Stimulated activated naive CD8-positive, alpha-beta T cell treated with anti-CD3 and anti-CD28 coated beads, Interleukin-15, Interleukin-2, amounts not matched to agents 100 ng/mL and 50 ng/mL, for 24 hours (primary cell): ENCODE data around the gene GSTA4.

ENCODE experiments used
- H3K27ac Mint-ChIP-seq: one replicate; pipeline ENCODE4 v1.8.0; 2021; ENCODE audit warnings: mild to moderate bottlenecking, mixed read lengths
- H3K27me3 Mint-ChIP-seq: one replicate; pipeline ENCODE4 v1.8.0; 2021; ENCODE audit warnings: mixed read lengths
- H3K36me3 Mint-ChIP-seq: one replicate; pipeline ENCODE4 v1.8.0; 2021; ENCODE audit warnings: low read depth, mixed read lengths
- H3K4me1 Mint-ChIP-seq: one replicate; pipeline ENCODE4 v1.8.0; 2021; ENCODE audit warnings: low read depth, mixed read lengths
- H3K4me3 Mint-ChIP-seq: one replicate; pipeline ENCODE4 v1.8.0; 2021; ENCODE audit warnings: mild to moderate bottlenecking, mixed read lengths
- H3K9me3 Mint-ChIP-seq: one replicate; pipeline ENCODE4 v1.8.0; 2021; ENCODE audit warnings: mixed read lengths

GSTA4 gene

GRCh38 chr6:52998603-52999002, 3.5 kb upstream of the GSTA4 start:
- H3K27ac Mint-ChIP-seq, result no peak overlapping the region
- no peak overlapping the region for H3K4me3 Mint-ChIP-seq
- H3K27me3 Mint-ChIP-seq, result peaks cover 5% of the 10 kb centered on the region
- H3K36me3 Mint-ChIP-seq, result peaks cover 6% of the 10 kb centered on the region
- peaks cover 30% of the 10 kb centered on the region for H3K4me1 Mint-ChIP-seq
- no peaks in the 10 kb centered on the region for H3K9me3 Mint-ChIP-seq

- Mint-ChIP-seq H3K27ac (peak overlapping the region; percentile 99), H3K9me3 (no peaks in the 10 kb centered on the region), H3K4me1 (peaks cover 49% of the 10 kb centered on the region), H3K27me3 (peaks cover 5% of the 10 kb centered on the region), H3K36me3 (peaks cover 22% of the 10 kb centered on the region), H3K4me3 (peak overlapping the region; percentile 99)
Measured at GRCh38 chr6:52995913-52996645, 995 bp upstream of the GSTA4 start.

- Mint-ChIP-seq H3K9me3 (no peaks in the 10 kb centered on the region), H3K27me3 (peaks cover 5% of the 10 kb centered on the region), H3K4me1 (peaks cover 62% of the 10 kb centered on the region), H3K4me3 (peak overlapping the region; percentile 99), H3K36me3 (peaks cover 28% of the 10 kb centered on the region), H3K27ac (peak overlapping the region; percentile 99)
Measured at GRCh38 chr6:52994839-52995088, 320 bp downstream of the GSTA4 start.

- peak overlapping the region; percentile 99 for H3K4me3 Mint-ChIP-seq
- peaks cover 65% of the 10 kb centered on the region for H3K4me1 Mint-ChIP-seq
- H3K9me3 Mint-ChIP-seq, result no peaks in the 10 kb centered on the region
- peaks cover 5% of the 10 kb centered on the region for H3K27me3 Mint-ChIP-seq
- H3K36me3 Mint-ChIP-seq, result peaks cover 31% of the 10 kb centered on the region
- peak overlapping the region; percentile 99 for H3K27ac Mint-ChIP-seq
Measured at GRCh38 chr6:52994031-52994838, 849 bp downstream of the GSTA4 start.

GRCh38 chr6:52992980-52993920, 1.8 kb downstream of the GSTA4 start:
- Mint-ChIP-seq H3K4me1 (peaks cover 71% of the 10 kb centered on the region), H3K27ac (no peak overlapping the region)

GRCh38 chr6:52990342-52990741, 4.7 kb downstream of the GSTA4 start:
- H3K4me1 Mint-ChIP-seq, result peaks cover 69% of the 10 kb centered on the region
- H3K36me3 Mint-ChIP-seq, result peaks cover 35% of the 10 kb centered on the region
- H3K4me3 Mint-ChIP-seq, result peak overlapping the region; percentile 5
- peaks cover 1% of the 10 kb centered on the region for H3K27me3 Mint-ChIP-seq
- H3K27ac Mint-ChIP-seq, result peak overlapping the region; percentile 37
- H3K9me3 Mint-ChIP-seq, result no peaks in the 10 kb centered on the region

More at GRCh38 chr6:52992980-52993920, 1.8 kb downstream of the GSTA4 start:
- H3K27me3 Mint-ChIP-seq, result peaks cover 5% of the 10 kb centered on the region
- H3K36me3 Mint-ChIP-seq, result peaks cover 38% of the 10 kb centered on the region
- no peaks in the 10 kb centered on the region for H3K9me3 Mint-ChIP-seq
- H3K4me3 Mint-ChIP-seq, result peak overlapping the region; percentile 99

GRCh38 chr6:52985228-52985627, 9.9 kb downstream of the GSTA4 start:
- H3K27me3 Mint-ChIP-seq, result peaks cover 4% of the 10 kb centered on the region
- peak overlapping the region; percentile 71 for H3K4me3 Mint-ChIP-seq
- peak overlapping the region; percentile 73 for H3K27ac Mint-ChIP-seq

GRCh38 chr6:52984247-52984646, 10.8 kb downstream of the GSTA4 start:
- Mint-ChIP-seq H3K4me3 (peak overlapping the region; percentile 71), H3K4me1 (peaks cover 72% of the 10 kb centered on the region), H3K9me3 (no peaks in the 10 kb centered on the region)

More at GRCh38 chr6:52985228-52985627, 9.9 kb downstream of the GSTA4 start:
- Mint-ChIP-seq H3K9me3 (no peaks in the 10 kb centered on the region), H3K36me3 (peaks cover 29% of the 10 kb centered on the region), H3K4me1 (peaks cover 75% of the 10 kb centered on the region)

GRCh38 chr6:52983159-52983848, 11.8 kb downstream of the GSTA4 start:
- Mint-ChIP-seq H3K9me3 (no peaks in the 10 kb centered on the region), H3K4me1 (peaks cover 75% of the 10 kb centered on the region), H3K4me3 (peak overlapping the region; percentile 71), H3K27me3 (peaks cover 4% of the 10 kb centered on the region), H3K27ac (peak overlapping the region; percentile 73), H3K36me3 (peaks cover 20% of the 10 kb centered on the region)

More at GRCh38 chr6:52984247-52984646, 10.8 kb downstream of the GSTA4 start:
- peak overlapping the region; percentile 73 for H3K27ac Mint-ChIP-seq
- peaks cover 26% of the 10 kb centered on the region for H3K36me3 Mint-ChIP-seq
- peaks cover 4% of the 10 kb centered on the region for H3K27me3 Mint-ChIP-seq

- H3K36me3 Mint-ChIP-seq, result peaks cover 22% of the 10 kb centered on the region
- H3K4me3 Mint-ChIP-seq, result peak overlapping the region; percentile 1
- H3K27me3 Mint-ChIP-seq, result peaks cover 4% of the 10 kb centered on the region
- no peaks in the 10 kb centered on the region for H3K9me3 Mint-ChIP-seq
- peak overlapping the region; percentile 65 for H3K27ac Mint-ChIP-seq
- H3K4me1 Mint-ChIP-seq, result peaks cover 71% of the 10 kb centered on the region
Measured at GRCh38 chr6:52982680-52983079, 12.4 kb downstream of the GSTA4 start.

- Mint-ChIP-seq H3K27ac (peak overlapping the region; percentile 73), H3K27me3 (peaks cover 4% of the 10 kb centered on the region), H3K36me3 (peaks cover 22% of the 10 kb centered on the region), H3K9me3 (no peaks in the 10 kb centered on the region), H3K4me3 (no peak overlapping the region), H3K4me1 (peaks cover 78% of the 10 kb centered on the region)
Measured at GRCh38 chr6:52981222-52981900, 13.7 kb downstream of the GSTA4 start.

- H3K27ac Mint-ChIP-seq, result peak overlapping the region; percentile 92
Measured at GRCh38 chr6:52976591-52977035, 18.5 kb downstream of the GSTA4 start.

GRCh38 chr6:52976149-52976548, 18.9 kb downstream of the GSTA4 start:
- H3K4me1 Mint-ChIP-seq, result peaks cover 56% of the 10 kb centered on the region
- H3K9me3 Mint-ChIP-seq, result no peaks in the 10 kb centered on the region
- H3K36me3 Mint-ChIP-seq, result peaks cover 4% of the 10 kb centered on the region
- H3K4me3 Mint-ChIP-seq, result peak overlapping the region; percentile 47
- H3K27me3 Mint-ChIP-seq, result no peaks in the 10 kb centered on the region
- H3K27ac Mint-ChIP-seq, result peak overlapping the region; percentile 92

More at GRCh38 chr6:52976591-52977035, 18.5 kb downstream of the GSTA4 start:
- H3K4me3 Mint-ChIP-seq, result peak overlapping the region; percentile 47
- peaks cover 61% of the 10 kb centered on the region for H3K4me1 Mint-ChIP-seq
- no peaks in the 10 kb centered on the region for H3K9me3 Mint-ChIP-seq
- no peaks in the 10 kb centered on the region for H3K27me3 Mint-ChIP-seq
- peaks cover 4% of the 10 kb centered on the region for H3K36me3 Mint-ChIP-seq
